ENCODE results near the gene LCE1B.

- TF ChIP-seq CTCF (optimal IDR thresholded peaks at IDR 0.05 in 1 of 3, IDR thresholded peaks at IDR 0.05 in 1 of 3, conservative IDR thresholded peaks at IDR 0.05 in 1 of 3; ENCODE audit: extremely low read depth in 1 of 3, insufficient read depth in 2 of 3, low read length in 3 of 3) (no peak), EZH2 (IDR thresholded peaks at IDR 0.05; ENCODE audit: low read length) (no peak)
Observed at GRCh38 chr1:152858062-152858461, 46.3 kb downstream of the LCE1B start.
